ENCODE results near the gene CSMD2.

DNA sequence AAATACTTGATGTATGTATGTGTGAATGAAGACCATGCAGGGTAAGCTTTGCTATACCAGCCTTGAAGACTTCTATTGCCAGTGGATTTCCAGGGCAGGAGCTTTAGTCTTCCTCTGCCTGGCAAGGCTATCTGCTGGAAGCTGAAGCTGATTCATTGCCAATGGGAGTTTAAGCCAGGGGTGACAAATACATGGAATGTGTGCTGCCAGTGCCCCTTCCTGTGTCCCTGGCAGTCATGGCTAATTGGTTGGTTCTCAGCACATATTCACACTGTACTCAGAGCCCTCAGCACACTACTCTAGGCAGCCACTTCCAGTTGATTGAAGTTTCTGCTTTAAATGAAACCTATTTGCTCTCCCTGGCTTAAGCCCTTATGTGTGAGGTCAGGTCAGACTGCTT is 691.1 kb downstream of the CSMD2 start:
- TF ChIP-seq FOXM1 (IDR thresholded peaks at IDR 0.05; ENCODE audit: borderline replicate concordance) (no peak), HDGF (IDR thresholded peaks at IDR 0.05; ENCODE audit: borderline replicate concordance) (no peak), SUZ12 (IDR thresholded peaks at IDR 0.05) (no peak), TARDBP (IDR thresholded peaks at IDR 0.05) (no peak), BHLHE40 (IDR thresholded peaks at IDR 0.05; ENCODE audit: borderline replicate concordance) (no peak), SP1 (IDR thresholded peaks at IDR 0.05) (no peak), FOXK2 (IDR thresholded peaks at IDR 0.05) (no peak), FOXA1 (IDR thresholded peaks at IDR 0.05) (no peak), CTBP1 (IDR thresholded peaks at IDR 0.05; ENCODE audit: borderline replicate concordance) (no peak)

Measured in HEK293T (cell line).